HuH-7.5 (cell line): ENCODE data around the gene CELA3A.
"Not testable (repeated sequence)": the region's sequence is repeated elsewhere in the genome, so short reads cannot be mapped to it uniquely, and the experiment has no call there.

ENCODE experiments used
- DNase-seq: peaks from one replicate; pipeline ENCODE4 v3.0.0; 2011; ENCODE audit warnings: low spot score

The CELA3A gene

DNA sequence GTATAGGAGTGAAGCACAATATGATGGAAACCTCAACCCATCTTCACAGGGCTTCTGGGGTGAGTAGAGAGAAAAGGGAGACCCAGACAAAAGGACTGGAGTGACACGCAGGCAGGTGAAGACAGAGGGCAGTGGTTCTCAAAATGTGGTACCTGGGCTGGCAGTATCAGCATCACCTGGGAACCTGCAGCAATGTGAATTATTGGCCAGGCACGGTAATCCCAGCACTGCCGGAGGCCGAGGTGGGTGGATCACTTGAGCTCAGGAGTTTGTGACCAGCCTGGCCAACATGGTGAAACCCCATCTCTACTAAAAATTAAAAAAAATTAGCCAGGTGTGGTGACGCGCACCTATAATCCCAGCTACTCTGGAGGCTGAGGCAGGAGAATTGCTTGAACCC, 19.3 kb upstream of the CELA3A start:
- not testable (repeated sequence) for DNase-seq

DNA sequence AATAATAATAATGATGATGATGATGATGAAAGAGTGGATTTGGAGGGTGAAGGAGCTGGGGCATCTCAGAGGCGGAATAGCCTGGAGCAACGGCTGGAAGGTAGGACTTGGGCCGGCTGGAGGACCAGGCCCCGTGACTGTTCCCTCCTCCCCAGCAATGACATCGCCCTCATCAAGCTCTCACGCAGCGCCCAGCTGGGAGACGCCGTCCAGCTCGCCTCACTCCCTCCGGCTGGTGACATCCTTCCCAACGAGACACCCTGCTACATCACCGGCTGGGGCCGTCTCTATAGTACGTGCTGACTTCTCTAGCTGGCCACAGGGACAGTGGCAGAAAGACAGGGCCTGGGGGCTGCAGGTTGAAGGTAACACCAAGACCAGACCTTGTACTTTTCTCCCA, 17.9 kb upstream of the CELA3A start:
- not testable (repeated sequence) for DNase-seq

- not testable (repeated sequence) for DNase-seq
Measured at GRCh38 chr1:21985893-21986292, 15.6 kb upstream of the CELA3A start.

- DNase-seq = not testable (repeated sequence)
Measured at GRCh38 chr1:21986386-21986785, 15.1 kb upstream of the CELA3A start.

- DNase-seq = not testable (repeated sequence)
Measured at GRCh38 chr1:21989672-21990393, 11.6 kb upstream of the CELA3A start.

- not testable (repeated sequence) for DNase-seq
Measured at GRCh38 chr1:21992186-21992585, 9.3 kb upstream of the CELA3A start.

DNA sequence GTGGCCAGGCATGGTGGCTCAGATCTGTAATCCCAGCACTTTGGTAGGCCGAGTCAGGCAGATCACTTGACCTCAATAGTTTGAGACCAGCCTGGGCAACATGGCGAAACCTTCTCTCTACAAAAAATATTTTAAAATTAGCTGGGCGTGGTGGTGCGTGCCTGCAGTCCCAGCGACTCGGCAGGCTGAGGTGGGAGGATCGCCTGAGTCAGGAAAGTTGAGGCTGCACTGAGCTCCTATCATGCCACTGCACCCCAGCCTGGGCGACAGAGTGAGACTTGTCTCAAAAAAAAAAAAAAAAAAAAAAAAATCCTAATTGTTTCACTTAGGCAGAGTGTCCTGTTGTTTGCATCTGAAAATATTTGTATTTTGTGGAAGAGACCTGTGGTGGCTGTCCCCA, 6.7 kb upstream of the CELA3A start:
- not testable (repeated sequence) for DNase-seq

DNA sequence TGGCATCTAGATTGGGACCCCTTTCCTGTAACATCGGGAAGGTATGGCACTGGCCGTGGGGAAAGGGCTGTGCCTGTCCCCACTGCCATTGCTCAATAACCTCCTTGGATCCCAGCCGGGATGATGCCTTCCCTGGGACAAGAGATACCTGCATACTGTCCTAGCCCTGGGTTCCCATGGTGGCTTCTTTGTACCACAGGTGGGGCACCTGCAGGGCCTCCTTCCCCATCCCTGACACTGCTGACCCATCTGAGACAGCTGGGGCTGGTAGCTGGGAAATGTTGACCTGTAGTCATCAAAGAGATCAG, 4.8 kb upstream of the CELA3A start:
- DNase-seq = not testable (repeated sequence)

DNA sequence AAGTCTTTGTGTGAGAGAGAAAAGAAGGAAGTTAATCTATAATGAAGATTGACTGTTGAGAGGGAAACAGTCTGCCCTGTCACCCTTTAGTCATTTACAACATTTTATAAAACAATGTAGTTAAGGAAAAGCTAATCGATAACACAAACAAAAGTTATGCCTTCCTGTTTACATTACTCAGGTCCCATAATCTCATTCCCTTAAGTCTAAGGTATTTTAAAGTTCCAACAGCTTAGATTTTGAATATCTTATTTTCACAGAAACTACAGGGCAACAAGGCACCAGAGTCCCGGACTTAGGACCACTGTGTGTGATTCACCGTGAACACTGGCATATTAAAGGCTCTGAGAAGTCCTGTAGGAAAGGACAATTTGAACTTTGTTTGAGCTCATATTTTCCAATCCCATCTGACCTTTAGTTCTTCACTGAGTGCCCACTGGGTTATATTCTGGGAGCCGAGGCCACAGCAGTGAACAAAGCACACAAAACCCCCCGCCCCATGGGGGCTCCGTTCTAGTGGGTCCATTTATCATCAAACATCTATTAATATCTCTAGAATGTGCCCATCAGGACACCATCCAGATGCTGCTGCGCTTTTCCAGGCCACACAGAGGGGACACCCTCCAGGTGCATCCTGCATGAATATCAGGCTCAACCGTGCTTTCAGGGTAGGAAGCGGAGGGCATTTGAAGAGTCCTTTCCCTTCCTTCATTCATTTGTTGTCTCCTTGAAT, 3.4 kb upstream of the CELA3A start:
- DNase-seq = not testable (repeated sequence)

DNA sequence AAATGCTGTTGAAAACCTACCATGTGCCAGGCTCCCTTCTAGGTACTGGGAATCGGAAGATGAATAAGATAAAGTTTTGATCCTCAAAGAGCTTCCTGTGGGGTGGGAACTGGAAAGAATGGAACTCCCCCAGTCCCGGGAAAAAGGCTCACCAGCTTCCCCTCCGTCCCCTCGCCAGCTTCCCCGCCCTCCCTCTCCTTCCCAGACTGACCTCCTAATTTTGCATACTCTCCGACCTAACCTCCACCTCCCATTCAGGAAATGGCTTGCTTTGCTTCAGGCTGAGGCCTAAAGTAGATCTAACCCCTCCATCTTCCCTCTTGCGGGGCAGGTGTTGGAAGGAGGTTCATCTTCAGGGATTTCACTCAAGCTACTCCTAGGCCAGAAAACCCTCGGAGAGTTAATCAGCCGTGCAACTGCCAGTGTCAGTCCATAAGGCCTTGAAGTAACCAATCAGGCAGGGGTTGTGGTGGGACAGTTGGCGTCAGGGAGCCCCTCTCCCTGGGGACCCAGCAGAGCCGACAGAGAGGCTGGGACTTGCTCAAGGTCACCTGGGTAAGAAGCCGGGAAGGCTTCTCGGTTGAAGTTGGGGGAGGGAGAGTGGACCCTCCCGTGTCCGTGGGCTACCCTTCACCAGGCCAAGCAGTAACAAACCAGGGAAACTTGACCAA, 2.7 kb upstream of the CELA3A start:
- not testable (repeated sequence) for DNase-seq

DNA sequence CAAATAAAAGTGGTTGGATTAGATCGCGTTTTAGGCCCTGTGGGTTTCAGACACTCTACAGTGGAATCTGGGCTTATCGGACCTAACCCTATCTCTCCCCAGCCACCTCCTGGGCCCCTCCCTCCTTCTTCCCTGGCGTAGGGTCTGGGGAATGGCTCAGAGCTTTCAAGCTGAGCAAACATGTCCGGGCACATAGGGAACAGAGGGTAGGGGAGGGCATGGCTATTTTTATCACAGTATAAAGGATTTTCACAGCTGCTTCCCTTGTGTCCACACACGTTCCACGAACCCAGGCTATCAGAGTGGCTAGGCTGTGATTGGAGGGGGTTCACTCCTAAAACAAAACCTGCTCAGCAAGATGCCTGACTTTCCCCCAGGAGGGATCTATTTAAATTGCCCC, 1.8 kb upstream of the CELA3A start:
- not testable (repeated sequence) for DNase-seq

- not testable (repeated sequence) for DNase-seq
Measured at GRCh38 chr1:22002461-22002860, 1.0 kb downstream of the CELA3A start.

- not testable (repeated sequence) for DNase-seq
Measured at GRCh38 chr1:22002875-22003274, 1.4 kb downstream of the CELA3A start.

DNA sequence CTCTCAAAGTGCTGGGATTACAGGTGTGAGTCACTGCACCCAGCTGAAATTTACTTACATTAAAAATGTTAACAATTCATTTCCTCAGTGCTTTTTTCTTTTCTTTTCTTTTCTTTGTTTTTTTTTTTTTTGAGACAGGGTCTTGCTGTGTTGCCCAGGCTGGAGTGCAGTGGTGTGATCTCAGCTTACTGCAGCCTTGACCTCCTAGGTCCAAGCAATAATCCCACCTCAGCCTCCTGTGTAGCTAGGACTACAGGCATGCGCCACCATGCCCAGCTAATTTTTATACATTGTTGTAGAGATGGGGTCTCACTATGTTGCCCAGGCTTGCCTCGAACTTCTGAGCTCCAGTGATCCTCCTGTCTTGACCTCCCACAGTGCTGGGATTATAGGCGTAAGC, 2.5 kb downstream of the CELA3A start:
- DNase-seq = not testable (repeated sequence)

GRCh38 chr1:22005261-22006149, 4.0 kb downstream of the CELA3A start:
- not testable (repeated sequence) for DNase-seq

DNA sequence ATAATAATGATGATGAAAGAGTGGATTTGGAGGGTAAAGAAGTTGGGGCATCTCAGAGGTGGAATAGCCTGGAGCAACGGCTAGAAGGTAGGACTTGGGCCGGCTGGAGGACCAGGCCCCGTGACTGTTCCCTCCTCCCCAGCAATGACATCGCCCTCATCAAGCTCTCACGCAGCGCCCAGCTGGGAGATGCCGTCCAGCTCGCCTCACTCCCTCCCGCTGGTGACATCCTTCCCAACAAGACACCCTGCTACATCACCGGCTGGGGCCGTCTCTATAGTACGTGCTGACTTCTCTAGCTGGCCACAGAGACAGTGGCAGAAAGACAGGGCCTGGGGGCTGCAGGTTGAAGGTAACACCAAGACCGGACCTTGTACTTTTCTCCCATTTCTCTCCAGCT, 5.3 kb downstream of the CELA3A start:
- not testable (repeated sequence) for DNase-seq

DNA sequence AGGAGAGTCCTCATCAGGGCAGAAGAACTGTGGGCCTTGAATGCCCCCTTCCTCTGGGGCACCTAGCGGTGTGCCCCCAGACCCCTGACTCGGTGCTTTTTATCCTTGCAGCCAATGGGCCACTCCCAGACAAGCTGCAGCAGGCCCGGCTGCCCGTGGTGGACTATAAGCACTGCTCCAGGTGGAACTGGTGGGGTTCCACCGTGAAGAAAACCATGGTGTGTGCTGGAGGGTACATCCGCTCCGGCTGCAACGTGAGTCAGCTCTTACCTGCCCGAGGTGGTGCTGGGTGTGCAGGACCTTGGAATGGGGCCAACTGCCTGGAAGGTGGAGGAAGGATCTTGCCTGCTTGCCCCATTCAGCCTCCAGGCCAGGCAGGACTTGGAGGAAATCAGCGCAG, 5.8 kb downstream of the CELA3A start:
- DNase-seq = not testable (repeated sequence)

DNA sequence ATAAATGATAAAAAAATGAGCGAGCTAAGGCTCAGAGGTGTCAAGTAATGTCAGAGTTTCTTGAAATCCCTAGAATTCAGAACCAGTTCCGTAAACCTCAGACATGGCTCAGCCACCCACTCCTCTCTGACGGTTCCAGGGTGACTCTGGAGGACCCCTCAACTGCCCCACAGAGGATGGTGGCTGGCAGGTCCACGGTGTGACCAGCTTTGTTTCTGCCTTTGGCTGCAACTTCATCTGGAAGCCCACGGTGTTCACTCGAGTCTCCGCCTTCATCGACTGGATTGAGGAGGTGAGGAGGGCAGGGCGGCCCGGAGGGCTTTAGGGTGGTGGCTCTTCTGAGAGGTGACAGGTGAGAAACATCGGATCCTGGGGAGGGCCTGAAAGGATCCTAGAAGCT, 8.1 kb downstream of the CELA3A start:
- not testable (repeated sequence) for DNase-seq

DNA sequence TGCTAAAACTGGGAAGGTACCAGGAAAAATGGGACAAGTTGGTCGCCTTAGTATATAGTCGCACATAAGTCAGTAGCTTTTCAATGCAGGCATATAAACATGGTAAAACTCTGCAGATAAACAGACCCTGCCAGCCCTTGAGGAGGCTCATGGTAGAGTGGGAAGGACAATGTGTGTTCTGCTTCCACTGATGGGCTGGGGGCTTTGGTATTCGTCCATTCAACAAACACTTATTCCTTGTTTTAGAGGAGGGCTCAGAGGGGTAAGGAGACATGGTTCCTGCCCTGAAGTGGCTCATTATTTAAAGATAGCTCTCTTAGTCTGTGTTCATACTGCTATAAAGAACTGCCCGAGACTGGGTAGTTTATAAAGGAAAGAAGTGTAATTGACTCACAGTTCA, 11.3 kb downstream of the CELA3A start:
- DNase-seq = not testable (repeated sequence)

DNA sequence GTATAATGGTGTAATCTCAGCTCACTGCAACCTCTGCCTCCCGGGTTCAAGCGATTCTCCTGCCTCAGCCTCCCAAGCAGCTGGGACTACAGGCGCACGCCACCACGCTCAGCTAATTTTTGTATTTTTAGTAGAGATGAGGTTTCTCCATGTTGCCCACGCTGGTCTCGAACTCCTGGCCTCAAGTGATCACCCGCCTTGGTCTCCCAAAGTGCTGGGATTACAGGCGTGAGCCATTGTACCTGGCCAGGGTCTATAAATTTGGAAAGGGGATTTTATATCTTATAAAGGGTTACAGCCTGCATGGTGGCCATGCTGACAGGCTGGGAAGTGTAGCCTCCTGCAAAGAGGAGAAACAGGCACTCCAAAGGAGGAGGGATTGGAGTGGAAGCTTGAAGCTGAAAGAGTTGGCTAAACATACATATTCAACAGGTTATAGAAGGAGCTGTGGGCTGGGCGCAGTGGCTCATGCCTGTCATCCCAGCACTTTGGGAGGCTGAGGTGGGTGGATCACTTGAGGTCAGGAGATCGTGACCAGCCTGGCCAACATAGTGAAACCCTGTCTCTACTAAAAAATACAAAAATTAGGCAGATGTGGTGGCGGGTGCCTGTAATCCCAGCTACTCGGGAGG, 13.2 kb downstream of the CELA3A start:
- DNase-seq = not testable (repeated sequence)
